SK-N-SH treated with all-trans-retinoic acid at 6 μM for 48 hours (cell line): ENCODE results near the gene SEMA5A.

Experiments used
- ATAC-seq: fragments of 200-7000 bp; cut with Tn5 transposase; 3 replicates; pipeline ENCODE4 v1.9.1; 2020; ENCODE audit warnings: mild to moderate bottlenecking, moderate library complexity
- BACH2 ChIP-seq: fragments of 250-450 bp; sonication (Bioruptor Pico); IDR thresholded peaks from 2 replicates; pipeline ENCODE4 v1.9.0; 2021; ENCODE audit warnings: mild to moderate bottlenecking, borderline replicate concordance
- CSDC2 ChIP-seq: fragments of 250-450 bp; sonication (Bioruptor Pico); IDR thresholded peaks from 2 replicates; pipeline ENCODE4 v1.5.0; 2020; ENCODE audit warnings: mild to moderate bottlenecking, moderate library complexity
- CSRNP3 ChIP-seq: fragments of 250-450 bp; sonication (Bioruptor Pico); IDR thresholded peaks from 2 replicates; pipeline ENCODE4 v1.5.1; 2021; ENCODE audit warnings: mild to moderate bottlenecking, moderate library complexity
- ESRRG ChIP-seq: fragments of 250-450 bp; sonication (Bioruptor Pico); IDR thresholded peaks from 2 replicates; pipeline ENCODE4 v1.6.1; 2021; ENCODE audit warnings: mild to moderate bottlenecking
- GLIS3 ChIP-seq: fragments of 250-450 bp; sonication (Bioruptor Pico); IDR thresholded peaks from 2 replicates; pipeline ENCODE4 v1.5.0; 2020; ENCODE audit warnings: mild to moderate bottlenecking, moderate library complexity
- OSR1 ChIP-seq: fragments of 250-450 bp; sonication (Bioruptor Pico); IDR thresholded peaks from 2 replicates; pipeline ENCODE4 v1.8.0; 2022; ENCODE audit warnings: moderate library complexity, mild to moderate bottlenecking, inconsistent platforms
- PATZ1 ChIP-seq: fragments of 250-450 bp; sonication (Bioruptor Pico); IDR thresholded peaks from 2 replicates; pipeline ENCODE4 v1.8.0; 2020; ENCODE audit warnings: mild to moderate bottlenecking, moderate library complexity, borderline replicate concordance
- POU6F1 ChIP-seq: fragments of 250-450 bp; sonication (Bioruptor Pico); IDR thresholded peaks from 2 replicates; pipeline ENCODE4 v1.8.0; 2021; ENCODE audit warnings: low read depth, mild to moderate bottlenecking, moderate library complexity, borderline replicate concordance
- PPARA ChIP-seq: fragments of 250-450 bp; sonication (Bioruptor Pico); IDR thresholded peaks from 2 replicates; pipeline ENCODE4 v1.5.0; 2020; ENCODE audit warnings: mild to moderate bottlenecking, borderline replicate concordance
- RARB ChIP-seq: fragments of 250-450 bp; sonication (Bioruptor Pico); IDR thresholded peaks from 2 replicates; pipeline ENCODE4 v1.8.0; 2021; ENCODE audit warnings: mild to moderate bottlenecking, moderate library complexity
- SNAI2 ChIP-seq: fragments of 250-450 bp; sonication (Bioruptor Pico); IDR thresholded peaks from 2 replicates; pipeline ENCODE4 v1.5.0; 2020; ENCODE audit warnings: mild to moderate bottlenecking, moderate library complexity
- TCF4 ChIP-seq: fragments of 250-450 bp; sonication (Bioruptor Pico); IDR thresholded peaks from 2 replicates; pipeline ENCODE4 v1.8.0; 2021; ENCODE audit warnings: mild to moderate bottlenecking, moderate library complexity, borderline replicate concordance
- TOX ChIP-seq: fragments of 250-450 bp; sonication (Bioruptor Pico); IDR thresholded peaks from 2 replicates; pipeline ENCODE4 v1.8.0; 2021; ENCODE audit warnings: mild to moderate bottlenecking, moderate library complexity, borderline replicate concordance
- ZC3H10 ChIP-seq: fragments of 250-450 bp; sonication (Bioruptor Pico); IDR thresholded peaks from 2 replicates; pipeline ENCODE4 v1.5.1; 2021; ENCODE audit warnings: mild to moderate bottlenecking, moderate library complexity
- ZFP3 ChIP-seq: fragments of 250-450 bp; sonication (Bioruptor Pico); IDR thresholded peaks from 2 replicates; pipeline ENCODE4 v1.5.0; 2020; ENCODE audit warnings: mild to moderate bottlenecking, moderate library complexity
- ZFP30 ChIP-seq: fragments of 450-650 bp; formaldehyde crosslinking; IDR thresholded peaks from 2 replicates; pipeline ENCODE4 v1.5.0; 2022; ENCODE audit warnings: mild to moderate bottlenecking, moderate library complexity
- ZNF565 ChIP-seq: fragments of 450-650 bp; formaldehyde crosslinking; conservative IDR thresholded peaks from 2 replicates; pipeline ENCODE4 v1.5.0; 2020; ENCODE audit warnings: low read depth, mild to moderate bottlenecking, moderate library complexity
- ZNF8 ChIP-seq: fragments of 450-650 bp; formaldehyde crosslinking; IDR thresholded peaks from 2 replicates; pipeline ENCODE4 v1.5.0; 2020; ENCODE audit warnings: mild to moderate bottlenecking, moderate library complexity

Gene SEMA5A

GRCh38 chr5:9176641-9177040 lies 369.2 kb downstream of the SEMA5A start:
- no peak for ATAC-seq
- no peak for TF ChIP-seq ZFP3 (CRISPR knock-in tag)
- TF ChIP-seq ZNF8 (CRISPR knock-in tag) = no peak
- no peak for TF ChIP-seq PATZ1 (CRISPR knock-in tag)
- no peak for TF ChIP-seq POU6F1 (CRISPR knock-in tag)
- TF ChIP-seq GLIS3 = no peak
- TF ChIP-seq, all 23 proteins: peak for 0

GRCh38 chr5:9174446-9174845 lies 371.4 kb downstream of the SEMA5A start:
- TF ChIP-seq BACH2 (CRISPR knock-in tag) (no peak), ZNF8 (CRISPR knock-in tag) (no peak), CSRNP3 (no peak), SNAI2 (CRISPR knock-in tag) (no peak), ESRRG (CRISPR knock-in tag) (no peak), OSR1 (CRISPR knock-in tag) (no peak), PATZ1 (CRISPR knock-in tag) (no peak), PPARA (no peak), ZFP30 (CRISPR knock-in tag) (no peak)
- TF ChIP-seq, all 23 proteins: peak for 0

GRCh38 chr5:9173281-9174048 lies 372.4 kb downstream of the SEMA5A start:
- TF ChIP-seq ZNF565 = no peak
- no peak for TF ChIP-seq ESRRG (CRISPR knock-in tag)
- no peak for TF ChIP-seq GLIS3
- TF ChIP-seq POU6F1 (CRISPR knock-in tag) = no peak
- TF ChIP-seq ZNF8 (CRISPR knock-in tag) = no peak
- TF ChIP-seq TCF4 (CRISPR knock-in tag) = no peak
- TF ChIP-seq RARB (CRISPR knock-in tag) = no peak
- TF ChIP-seq SNAI2 (CRISPR knock-in tag) = no peak
- no peak for TF ChIP-seq ZFP30 (CRISPR knock-in tag)
- TF ChIP-seq ZC3H10 (CRISPR knock-in tag) = no peak
- TF ChIP-seq BACH2 (CRISPR knock-in tag) = no peak
- no peak for TF ChIP-seq CSRNP3
- no peak for TF ChIP-seq CSDC2 (CRISPR knock-in tag)
- TF ChIP-seq TOX (CRISPR knock-in tag) = no peak
- ATAC-seq = no peak

More at GRCh38 chr5:9174446-9174845, 371.4 kb downstream of the SEMA5A start:
- ATAC-seq = no peak
